HS-5 (cell line): ENCODE results near the gene CHKB.
"Not testable (repeated sequence)": the region's sequence is repeated elsewhere in the genome, so short reads cannot be mapped to it uniquely, and the experiment has no call there.

Experiments
- DNase-seq: peaks from one replicate; pipeline ENCODE4 v3.0.0-alpha.2; 2012; ENCODE audit warnings: low read depth

CHKB gene

GRCh38 chr22:50612528-50613221 lies 30.0 kb upstream of the CHKB start:
- no peak for DNase-seq

GRCh38 chr22:50612168-50612527 lies 29.5 kb upstream of the CHKB start:
- no peak for DNase-seq

DNA sequence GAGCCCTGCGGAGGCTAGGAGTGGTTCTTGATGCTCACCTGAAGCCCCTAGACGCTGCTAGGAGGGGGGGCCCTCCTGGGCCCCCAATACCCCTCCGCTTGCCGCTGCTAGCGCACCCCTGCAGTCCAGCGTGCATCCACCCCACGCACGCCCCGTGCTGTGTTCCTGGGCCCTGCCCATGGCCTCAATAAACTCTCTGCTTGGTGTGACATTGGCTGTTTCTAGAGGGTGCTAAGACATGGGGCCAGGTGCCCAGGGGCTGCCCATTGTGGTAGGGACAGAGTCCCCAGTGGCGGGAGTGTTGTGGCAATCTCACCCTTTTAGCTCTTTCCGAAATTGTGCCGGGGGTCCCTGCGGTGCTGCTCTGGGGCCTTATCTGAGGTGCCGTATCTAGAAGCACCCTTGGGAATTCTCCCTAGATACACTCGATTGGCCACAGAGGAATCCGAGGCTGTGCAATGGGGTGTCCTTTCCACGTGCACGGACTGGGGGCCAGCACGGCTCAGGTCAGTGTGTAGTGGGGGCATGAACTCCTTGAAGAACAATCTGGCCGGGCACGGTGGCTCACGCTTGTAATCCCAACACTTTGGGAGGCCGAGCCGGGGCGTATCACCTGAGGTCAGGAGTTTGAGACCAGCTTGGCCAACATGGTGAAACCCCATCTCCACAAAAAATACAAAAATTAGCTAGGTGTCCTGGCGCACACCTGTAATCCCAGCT lies 28.9 kb upstream of the CHKB start:
- no peak for DNase-seq

DNA sequence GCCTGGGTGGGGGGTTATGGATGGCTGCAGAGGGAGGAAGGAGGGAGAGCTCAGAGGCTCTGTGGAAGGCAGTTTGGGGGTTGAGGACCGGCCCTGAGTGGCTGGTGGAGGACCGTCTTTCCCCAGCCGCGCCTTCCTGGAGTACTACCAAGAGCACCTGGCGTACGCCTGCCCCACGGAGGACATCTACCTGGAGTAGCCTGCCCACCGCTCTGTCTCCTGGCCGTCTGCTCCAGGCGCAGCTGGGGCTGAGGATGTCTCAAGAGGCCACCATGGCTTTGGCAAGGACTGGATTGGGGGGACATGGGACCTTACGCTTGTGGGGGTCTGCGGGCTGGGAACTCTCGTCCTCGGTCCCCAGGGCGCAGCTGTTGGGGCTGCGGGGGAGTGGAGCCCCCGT lies 27.9 kb upstream of the CHKB start:
- DNase-seq: no peak

- no peak for DNase-seq
Measured at GRCh38 chr22:50610041-50610451, 27.4 kb upstream of the CHKB start.

- DNase-seq: no peak
Measured at GRCh38 chr22:50609599-50609998, 26.9 kb upstream of the CHKB start.

GRCh38 chr22:50608996-50609395 lies 26.3 kb upstream of the CHKB start:
- no peak for DNase-seq

- not testable (repeated sequence) for DNase-seq
Measured at GRCh38 chr22:50608058-50608840, 25.6 kb upstream of the CHKB start.

GRCh38 chr22:50607659-50608020 lies 25.0 kb upstream of the CHKB start:
- DNase-seq: no peak

- DNase-seq: no peak
Measured at GRCh38 chr22:50606946-50607658, 24.5 kb upstream of the CHKB start.

DNA sequence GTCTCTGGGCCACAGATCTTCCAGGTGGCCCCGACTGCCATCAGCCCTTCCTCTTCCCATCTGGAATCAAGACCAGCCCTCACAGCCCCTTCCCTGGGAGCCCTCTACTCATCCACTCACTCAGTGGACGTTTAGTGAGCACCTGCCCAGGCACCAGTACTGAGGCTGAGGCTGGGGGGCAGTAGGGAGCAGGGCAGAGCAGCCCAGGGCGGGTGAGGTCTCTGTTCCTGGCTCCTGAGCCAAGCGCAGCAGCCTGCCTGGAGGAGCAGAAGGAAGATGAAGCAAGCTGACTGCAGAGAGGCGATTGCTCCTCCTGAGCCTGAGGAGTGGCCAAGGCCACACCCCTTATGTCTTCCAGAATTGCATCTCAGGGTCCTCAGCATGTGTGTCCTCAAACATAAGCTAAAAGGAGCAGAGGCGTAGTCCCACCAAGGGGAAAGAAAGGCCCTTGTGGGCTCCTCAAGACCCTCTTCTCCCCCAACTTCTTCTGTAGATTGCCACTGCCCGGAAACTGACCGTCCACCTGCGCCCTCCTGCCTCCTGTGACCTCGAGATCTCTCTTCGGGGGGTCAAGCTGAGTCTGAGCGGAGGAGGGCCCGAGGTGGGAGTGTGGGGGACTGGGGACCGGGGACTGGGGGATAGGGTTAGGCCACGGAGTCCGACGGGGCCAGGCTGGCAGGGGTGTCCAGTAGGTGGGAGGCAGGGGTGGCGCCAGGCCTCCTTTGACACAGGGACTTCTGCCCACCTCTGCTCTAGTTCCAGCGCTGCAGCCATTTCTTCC lies 23.7 kb upstream of the CHKB start:
- no peak for DNase-seq

DNA sequence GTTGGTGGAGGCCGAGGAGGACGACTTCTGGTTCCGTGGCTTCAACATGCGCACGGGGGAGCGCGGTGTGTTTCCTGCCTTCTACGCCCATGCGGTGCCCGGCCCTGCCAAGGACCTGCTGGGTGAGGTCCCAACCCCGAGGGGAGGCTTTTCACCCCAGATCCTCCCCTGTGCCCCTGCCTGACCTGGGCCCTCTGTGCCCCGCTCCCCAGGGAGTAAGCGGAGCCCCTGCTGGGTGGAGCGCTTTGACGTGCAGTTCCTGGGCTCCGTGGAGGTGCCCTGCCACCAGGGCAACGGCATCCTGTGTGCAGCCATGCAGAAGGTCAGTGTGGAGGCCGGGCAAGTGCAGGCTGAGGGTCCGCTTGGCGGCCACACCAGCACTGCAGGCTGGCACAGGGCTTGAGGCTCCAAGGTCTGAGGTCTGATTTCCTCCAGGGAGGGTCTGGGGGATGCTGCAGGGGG lies 23.0 kb upstream of the CHKB start:
- no peak for DNase-seq

DNA sequence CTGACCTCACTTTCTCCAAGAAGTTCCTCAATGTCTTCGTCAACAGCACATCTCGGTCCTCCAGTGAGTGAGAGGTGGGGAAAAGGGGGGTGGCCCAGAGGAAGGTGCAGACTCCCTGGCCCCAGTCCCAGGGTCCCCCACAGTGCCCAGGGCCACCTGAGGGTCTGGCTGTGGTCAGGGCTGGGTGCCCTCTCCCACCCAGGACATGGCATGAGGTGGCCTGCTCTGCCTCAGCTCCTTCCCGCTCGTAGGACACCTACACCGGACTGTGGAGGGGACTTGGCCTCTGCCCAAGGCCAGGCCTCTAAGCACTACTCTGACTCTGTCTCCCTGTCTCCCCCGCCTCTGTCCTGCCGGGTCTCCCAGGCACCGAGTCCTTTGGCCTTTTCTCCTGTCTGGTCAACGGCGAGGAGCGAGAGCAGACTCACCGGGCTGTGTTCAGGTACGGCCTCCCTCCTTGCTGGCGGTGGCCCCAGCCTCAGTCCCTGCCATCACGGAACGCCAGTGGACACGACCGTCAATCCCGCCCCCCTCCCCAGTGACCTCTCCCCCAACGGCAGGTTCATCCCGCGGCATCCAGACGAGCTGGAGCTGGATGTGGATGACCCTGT lies 22.5 kb upstream of the CHKB start:
- no peak for DNase-seq

- no peak for DNase-seq
Measured at GRCh38 chr22:50604256-50605001, 21.8 kb upstream of the CHKB start.

DNA sequence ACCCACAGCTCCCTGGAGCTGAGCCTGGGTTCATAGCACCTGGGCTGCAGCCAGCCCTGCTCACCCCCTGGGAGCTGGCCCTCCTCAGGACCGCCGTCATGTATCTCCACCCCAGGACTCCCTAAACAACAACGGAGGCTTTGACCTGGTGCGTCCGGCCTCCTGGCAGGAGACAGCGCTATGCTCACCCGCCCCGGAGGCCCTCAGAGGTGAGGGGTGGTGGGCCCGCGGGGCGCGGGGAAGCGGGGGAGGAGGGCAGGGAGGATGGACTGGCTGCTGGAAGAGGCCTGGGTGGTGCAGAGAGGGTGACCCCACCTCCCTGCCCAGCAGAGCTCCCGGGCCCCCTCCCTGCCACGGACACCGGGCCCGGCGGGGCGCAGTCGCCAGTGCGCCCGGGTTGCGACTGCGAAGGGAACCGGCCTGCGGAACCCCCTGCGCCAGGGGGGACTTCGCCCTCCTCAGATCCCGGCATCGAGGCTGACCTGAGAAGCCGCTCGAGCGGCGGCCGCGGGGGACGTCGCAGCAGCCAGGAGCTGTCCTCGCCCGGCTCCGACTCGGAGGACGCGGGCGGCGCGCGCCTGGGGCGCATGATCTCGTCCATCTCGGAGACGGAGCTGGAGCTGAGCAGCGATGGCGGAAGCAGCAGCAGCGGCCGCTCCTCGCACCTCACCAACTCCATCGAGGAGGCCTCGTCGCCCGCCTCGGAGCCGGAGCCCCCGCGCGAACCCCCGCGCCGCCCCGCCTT lies 21.0 kb upstream of the CHKB start:
- no peak for DNase-seq

GRCh38 chr22:50602338-50602700 lies 19.7 kb upstream of the CHKB start:
- DNase-seq: no peak

GRCh38 chr22:50601669-50602337 lies 19.2 kb upstream of the CHKB start:
- DNase-seq: no peak

GRCh38 chr22:50600967-50601668 lies 18.5 kb upstream of the CHKB start:
- no peak for DNase-seq

DNA sequence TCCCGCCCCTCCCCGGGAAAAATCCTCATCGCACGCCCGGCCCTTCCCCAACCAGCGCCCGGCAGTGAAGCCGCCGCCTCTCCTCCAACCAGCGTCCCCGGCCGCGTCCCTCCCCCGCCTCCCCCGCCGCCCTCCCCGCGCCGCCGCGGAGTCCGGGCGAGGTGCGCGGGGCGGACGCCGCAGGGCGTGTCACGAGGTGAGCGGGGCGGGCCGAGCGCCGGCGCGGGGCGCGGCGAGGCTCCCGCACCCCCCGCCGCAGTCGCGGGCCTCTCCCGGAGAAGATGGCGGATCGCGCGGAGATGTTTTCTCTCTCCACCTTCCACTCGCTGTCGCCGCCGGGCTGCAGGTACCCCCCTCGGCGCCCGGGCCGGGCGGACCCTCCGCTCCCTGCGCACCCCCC lies 17.9 kb upstream of the CHKB start, which contains the start of gene MAPK8IP2:
TSS of gene MAPK8IP2 (plus strand) at position 256 of the 400 bp plus-strand sequence. CDS start at position 282, 26 bp downstream.
- DNase-seq: no peak
